C4-2B (cell line): ENCODE results near the gene ECSCR.
"Not testable (repeated sequence)": the region's sequence is repeated elsewhere in the genome, so short reads cannot be mapped to it uniquely, and the experiment has no call there.

Experiments
- H3K27ac ChIP-seq: fragments of 450-650 bp; 2 replicates; pipeline ENCODE4 v1.5.1; 2017
- ZFX ChIP-seq: fragments of 450-650 bp; IDR thresholded peaks from 2 replicates; pipeline ENCODE4 v1.6.1; 2017
- TF ChIP-seq, protein P1 (sequence below): fragments of 450-650 bp; conservative IDR thresholded peaks from 2 replicates; pipeline ENCODE4 v1.5.1; 2017; ENCODE audit warnings: mild to moderate bottlenecking

The ECSCR gene

GRCh38 chr5:139462586-139463276 is at the start of gene ECSCR:
ECSCR (minus strand) TSS chr5:139462743; CDS start chr5:139462670, 73 bp downstream.
- TF ChIP-seq ZFX = no peak
- TF ChIP-seq, protein P1, sequence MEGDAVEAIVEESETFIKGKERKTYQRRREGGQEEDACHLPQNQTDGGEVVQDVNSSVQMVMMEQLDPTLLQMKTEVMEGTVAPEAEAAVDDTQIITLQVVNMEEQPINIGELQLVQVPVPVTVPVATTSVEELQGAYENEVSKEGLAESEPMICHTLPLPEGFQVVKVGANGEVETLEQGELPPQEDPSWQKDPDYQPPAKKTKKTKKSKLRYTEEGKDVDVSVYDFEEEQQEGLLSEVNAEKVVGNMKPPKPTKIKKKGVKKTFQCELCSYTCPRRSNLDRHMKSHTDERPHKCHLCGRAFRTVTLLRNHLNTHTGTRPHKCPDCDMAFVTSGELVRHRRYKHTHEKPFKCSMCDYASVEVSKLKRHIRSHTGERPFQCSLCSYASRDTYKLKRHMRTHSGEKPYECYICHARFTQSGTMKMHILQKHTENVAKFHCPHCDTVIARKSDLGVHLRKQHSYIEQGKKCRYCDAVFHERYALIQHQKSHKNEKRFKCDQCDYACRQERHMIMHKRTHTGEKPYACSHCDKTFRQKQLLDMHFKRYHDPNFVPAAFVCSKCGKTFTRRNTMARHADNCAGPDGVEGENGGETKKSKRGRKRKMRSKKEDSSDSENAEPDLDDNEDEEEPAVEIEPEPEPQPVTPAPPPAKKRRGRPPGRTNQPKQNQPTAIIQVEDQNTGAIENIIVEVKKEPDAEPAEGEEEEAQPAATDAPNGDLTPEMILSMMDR = no peak
- no peak within 1 kb of the TSS for H3K27ac ChIP-seq

- H3K27ac ChIP-seq = not testable (repeated sequence)
Observed at GRCh38 chr5:139504722-139505121, 42.2 kb upstream of the ECSCR start.

GRCh38 chr5:139503879-139504278 is 41.3 kb upstream of the ECSCR start:
- not testable (repeated sequence) for H3K27ac ChIP-seq

DNA sequence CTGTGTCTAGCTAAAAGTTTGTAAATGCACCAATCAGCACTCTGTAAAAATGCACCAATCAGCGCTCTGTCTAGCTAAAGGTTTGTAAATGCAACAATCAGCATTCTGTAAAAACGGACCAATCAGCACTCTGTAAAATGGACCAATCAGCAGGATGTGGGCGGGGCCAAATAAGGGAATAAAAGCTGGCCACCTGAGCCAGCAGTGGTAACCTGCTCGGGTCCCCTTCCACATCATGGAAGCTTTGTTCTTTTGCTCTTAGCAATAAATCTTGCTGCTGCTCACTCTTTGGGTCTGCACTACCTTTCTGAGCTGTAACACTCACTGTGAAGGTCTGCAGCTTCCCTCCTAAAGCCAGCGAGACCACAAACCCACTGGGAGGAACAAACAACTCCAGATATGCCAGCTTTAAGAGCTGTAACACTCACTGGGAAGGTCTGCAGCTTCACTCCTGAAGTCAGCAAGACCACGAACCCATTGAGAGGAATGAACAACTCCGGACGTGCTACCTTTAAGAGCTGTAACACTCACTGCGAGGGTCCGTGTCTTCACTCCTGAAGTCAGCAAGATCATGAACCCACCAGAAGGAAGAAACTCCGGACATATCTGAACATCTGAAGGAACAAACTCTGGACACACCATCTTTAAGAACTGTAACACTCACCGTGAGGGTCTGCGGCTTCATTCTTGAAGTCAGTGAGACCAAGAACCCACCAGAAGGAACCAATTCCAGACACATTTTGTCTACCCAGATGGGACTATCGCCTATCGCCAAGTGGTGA is 40.7 kb upstream of the ECSCR start:
- not testable (repeated sequence) for H3K27ac ChIP-seq

- no peak overlapping the region for H3K27ac ChIP-seq
- TF ChIP-seq ZFX = no peak
- TF ChIP-seq, protein P1 = no peak
Observed at GRCh38 chr5:139501381-139501780, 38.8 kb upstream of the ECSCR start.

DNA sequence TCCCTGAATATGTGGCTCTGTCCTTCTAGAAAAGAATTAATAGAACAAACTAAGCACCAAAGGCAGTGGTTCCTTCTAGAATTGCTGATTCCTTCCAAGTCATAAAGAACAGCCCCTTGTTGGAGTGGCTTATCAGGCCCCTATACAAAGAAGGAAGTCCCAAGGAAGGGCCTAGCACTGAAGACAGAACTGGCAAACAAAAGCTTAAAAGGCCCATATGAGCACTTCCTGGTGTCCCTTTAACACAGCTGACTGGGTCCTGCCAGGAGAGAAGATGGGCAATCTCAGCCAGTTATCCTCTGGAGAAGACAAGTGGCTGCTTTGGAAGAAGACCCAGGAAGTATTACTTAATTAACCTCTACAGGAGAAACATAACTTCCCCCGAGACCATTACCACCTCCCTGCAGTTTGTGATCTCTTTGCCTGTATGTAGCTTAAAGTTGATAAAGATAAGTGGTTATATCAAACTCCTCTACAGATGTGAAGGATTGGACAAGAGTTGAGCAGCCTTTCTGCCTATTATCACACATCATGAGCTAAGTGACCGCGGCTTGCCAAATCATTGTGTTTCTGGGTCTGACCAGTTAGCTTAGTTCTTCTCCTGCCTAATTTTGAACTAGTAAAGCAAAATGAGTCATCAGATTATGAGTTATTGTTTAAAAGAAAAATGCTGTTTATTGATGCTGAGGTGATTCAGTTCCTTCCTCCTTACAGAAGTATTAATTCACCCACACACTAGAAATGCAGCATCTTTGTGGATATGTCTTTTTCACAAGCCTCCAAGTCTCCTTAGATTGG is 33.3 kb upstream of the ECSCR start:
- H3K27ac ChIP-seq = no peak overlapping the region
- no peak for TF ChIP-seq ZFX
- TF ChIP-seq, protein P1 = no peak

DNA sequence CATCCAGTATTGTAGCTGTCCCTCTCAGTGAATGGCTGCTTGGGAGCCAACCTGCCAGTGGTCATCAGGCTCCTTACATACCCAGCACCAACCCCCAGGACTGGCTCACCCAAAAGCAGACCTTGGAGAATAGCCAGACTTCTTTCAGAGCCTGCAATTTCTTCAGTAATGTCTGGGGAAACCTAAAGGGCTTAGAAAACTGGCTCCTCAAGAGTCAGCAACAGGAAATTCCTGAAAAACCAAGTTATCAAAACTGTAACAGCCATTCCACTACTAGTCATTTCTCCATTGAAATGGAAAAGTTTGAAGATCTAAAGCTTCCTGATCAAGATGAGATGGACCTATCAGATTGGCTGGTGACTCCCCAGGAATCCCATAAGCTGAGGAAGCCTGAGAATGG is 32.3 kb upstream of the ECSCR start:
- H3K27ac ChIP-seq = no peak overlapping the region
- TF ChIP-seq ZFX = no peak
- TF ChIP-seq, protein P1 = no peak

- no peak overlapping the region for H3K27ac ChIP-seq
- no peak for TF ChIP-seq ZFX
- TF ChIP-seq, protein P1 = no peak
Observed at GRCh38 chr5:139494256-139494655, 31.7 kb upstream of the ECSCR start.
